Brain microvascular endothelial cell (primary cell): ENCODE results near the gene IL12A.

Source experiments
- DNase-seq: peaks from one replicate; pipeline ENCODE4 v3.0.0-alpha.2; 2020
- H3K27ac ChIP-seq: fragments of 250-450 bp; sonication (Bioruptor Pico); 2 replicates; pipeline ENCODE4 v1.5.1; 2020; ENCODE audit warnings: mild to moderate bottlenecking, moderate library complexity
- H3K27me3 ChIP-seq: fragments of 250-450 bp; sonication (Bioruptor Pico); replicated peaks from 2 replicates; pipeline ENCODE4 v1.5.1; 2020; ENCODE audit warnings: mild to moderate bottlenecking
- H3K36me3 ChIP-seq: fragments of 250-450 bp; sonication (Bioruptor Pico); replicated peaks from 2 replicates; pipeline ENCODE4 v1.5.1; 2020; ENCODE audit warnings: mild to moderate bottlenecking
- H3K4me3 ChIP-seq: 2 replicates; pipeline ENCODE4 v1.5.1; 2011; ENCODE audit warnings: low read depth, mild to moderate bottlenecking, control low read depth, low read length, moderate library complexity
- CTCF ChIP-seq: IDR thresholded peaks from 2 replicates; pipeline ENCODE4 v1.5.1; 2011; ENCODE audit warnings: low read depth, mild to moderate bottlenecking, moderate library complexity, low read length, control low read depth, inconsistent platforms; ENCODE audit errors: missing control alignments
- in situ Hi-C: cut with HindIII; loops from 2 replicates; pipeline ENCODE4 v1.10.0; 2017; ENCODE audit warnings: low sequenced_read_pairs, low pct_ligation_motif_present

The IL12A gene

DNA sequence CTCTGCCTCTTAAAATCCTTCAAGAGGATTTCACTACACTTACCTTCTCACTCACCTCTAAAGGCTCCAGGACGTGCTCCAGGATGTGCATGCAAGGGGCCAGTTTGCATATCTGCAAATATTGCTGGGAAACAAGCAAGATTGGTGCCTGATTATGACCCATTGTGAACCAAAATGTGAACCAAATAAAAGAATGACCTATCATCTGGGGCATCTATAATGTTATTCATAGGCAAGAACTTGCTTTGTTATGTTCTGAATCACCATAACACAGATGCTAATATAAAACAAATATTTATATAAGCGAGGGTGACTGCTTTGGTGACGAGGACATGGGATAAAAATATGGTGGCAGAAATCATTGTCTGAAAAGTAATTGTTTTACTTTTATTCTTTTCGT, 5.5 kb downstream of the IL12A start:
- no peaks in the 10 kb centered on the region for H3K36me3 ChIP-seq
- TF ChIP-seq CTCF = no peak
- no peak overlapping the region for H3K27ac ChIP-seq
- no peak for DNase-seq
- no peak overlapping the region for H3K4me3 ChIP-seq
- in situ Hi-C loops = no loop called here
- no peaks in the 10 kb centered on the region for H3K27me3 ChIP-seq

DNA sequence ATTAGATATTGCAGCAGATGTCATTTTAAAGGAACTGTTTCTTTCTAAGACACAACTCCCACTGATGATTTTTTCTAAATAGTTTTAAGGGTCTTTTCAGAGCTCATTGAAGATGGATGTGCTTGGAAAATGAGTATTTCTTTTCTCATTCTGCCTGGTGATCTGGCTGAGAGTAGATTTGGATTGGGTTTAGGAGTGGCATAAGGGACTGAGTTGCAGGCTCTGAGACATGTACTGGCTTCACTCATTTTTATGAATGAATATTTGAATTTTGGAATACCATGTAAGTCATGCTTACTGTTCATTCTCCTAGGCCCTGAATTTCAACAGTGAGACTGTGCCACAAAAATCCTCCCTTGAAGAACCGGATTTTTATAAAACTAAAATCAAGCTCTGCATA, 6.5 kb downstream of the IL12A start:
- Histone ChIP-seq H3K4me3 (no peak overlapping the region), H3K36me3 (no peaks in the 10 kb centered on the region), H3K27me3 (no peaks in the 10 kb centered on the region), H3K27ac (no peak overlapping the region)
- in situ Hi-C loops = no loop called here
- no peak for TF ChIP-seq CTCF
- DNase-seq = no peak

GRCh38 chr3:159996018-159996417, 7.4 kb downstream of the IL12A start:
- Histone ChIP-seq H3K27ac (no peak overlapping the region), H3K4me3 (no peak overlapping the region), H3K27me3 (no peaks in the 10 kb centered on the region), H3K36me3 (no peaks in the 10 kb centered on the region)
- DNase-seq = no peak
- TF ChIP-seq CTCF = no peak
- in situ Hi-C loops = no loop called here

DNA sequence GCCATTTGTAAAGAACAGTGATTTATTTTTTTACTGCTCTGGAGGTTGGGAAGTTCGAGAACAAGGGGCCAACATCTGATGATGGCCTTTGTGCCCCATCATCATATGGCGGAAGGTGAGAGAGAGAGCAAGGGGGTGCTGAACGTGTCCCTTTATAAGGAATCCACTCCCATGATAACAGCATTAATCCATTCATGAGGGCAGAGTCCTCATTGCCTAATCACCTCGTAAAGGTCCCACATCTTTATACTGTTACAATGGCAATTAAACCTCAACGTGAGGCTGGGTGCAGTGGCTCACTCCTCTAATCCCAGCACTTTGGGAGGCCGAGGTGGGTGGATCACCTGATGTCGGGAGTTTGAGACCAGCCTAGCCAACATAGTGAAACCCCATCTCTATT, 8.3 kb downstream of the IL12A start:
- Histone ChIP-seq H3K36me3 (no peaks in the 10 kb centered on the region), H3K27me3 (no peaks in the 10 kb centered on the region), H3K27ac (no peak overlapping the region), H3K4me3 (no peak overlapping the region)
- no peak for TF ChIP-seq CTCF
- no peak for DNase-seq
- in situ Hi-C loops = no loop called here

- in situ Hi-C loops = no loop called here
- H3K36me3 ChIP-seq = no peaks in the 10 kb centered on the region
- no peak for DNase-seq
- TF ChIP-seq CTCF = no peak
- H3K27ac ChIP-seq = no peak overlapping the region
- H3K4me3 ChIP-seq = no peak overlapping the region
- H3K27me3 ChIP-seq = no peaks in the 10 kb centered on the region
These were observed 12.6 kb downstream of the IL12A start for GRCh38 chr3:160001148-160001760.
